ENCODE measurements around the gene ZNF423.

The ZNF423 gene

DNA sequence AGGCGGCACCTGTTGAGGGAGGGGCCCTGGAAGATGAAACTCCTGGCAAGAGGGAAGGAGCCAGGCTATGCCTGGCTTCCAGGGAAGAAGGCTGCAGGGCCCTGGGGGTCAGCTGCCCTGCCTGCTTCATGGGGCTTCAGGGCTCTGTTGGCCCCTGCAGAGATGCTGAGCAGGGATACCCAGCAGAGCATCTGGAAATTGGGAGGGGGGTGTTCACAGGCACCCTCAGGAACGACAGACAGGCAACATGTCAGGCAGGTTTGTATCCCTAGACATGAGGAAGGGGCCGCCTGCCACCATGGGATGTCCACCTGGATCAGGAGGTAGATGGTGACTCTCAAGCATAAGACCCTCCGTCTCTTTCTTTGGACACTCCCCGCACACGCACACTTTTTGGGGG is 13.8 kb upstream of the ZNF423 start:
- Histone ChIP-seq H3K9me3 (ENCODE audit: control insufficient read depth, low read length) (no peaks in the 10 kb centered on the region), H3K27ac (no peak overlapping the region), H3K79me2 (no peaks in the 10 kb centered on the region), H3K4me3 (ENCODE audit: low read depth, low read length) (no peak overlapping the region), H3K9ac (no peak overlapping the region), H3K36me3 (ENCODE audit: control insufficient read depth, insufficient read depth, low read length) (no peaks in the 10 kb centered on the region), H3K27me3 (ENCODE audit: control insufficient read depth, insufficient read depth, low read length) (no peaks in the 10 kb centered on the region), H3K4me2 (ENCODE audit: low read length) (no peak overlapping the region), H3K4me1 (no peaks in the 10 kb centered on the region), H2AFZ (no peak overlapping the region)
- TF ChIP-seq, protein P1, sequence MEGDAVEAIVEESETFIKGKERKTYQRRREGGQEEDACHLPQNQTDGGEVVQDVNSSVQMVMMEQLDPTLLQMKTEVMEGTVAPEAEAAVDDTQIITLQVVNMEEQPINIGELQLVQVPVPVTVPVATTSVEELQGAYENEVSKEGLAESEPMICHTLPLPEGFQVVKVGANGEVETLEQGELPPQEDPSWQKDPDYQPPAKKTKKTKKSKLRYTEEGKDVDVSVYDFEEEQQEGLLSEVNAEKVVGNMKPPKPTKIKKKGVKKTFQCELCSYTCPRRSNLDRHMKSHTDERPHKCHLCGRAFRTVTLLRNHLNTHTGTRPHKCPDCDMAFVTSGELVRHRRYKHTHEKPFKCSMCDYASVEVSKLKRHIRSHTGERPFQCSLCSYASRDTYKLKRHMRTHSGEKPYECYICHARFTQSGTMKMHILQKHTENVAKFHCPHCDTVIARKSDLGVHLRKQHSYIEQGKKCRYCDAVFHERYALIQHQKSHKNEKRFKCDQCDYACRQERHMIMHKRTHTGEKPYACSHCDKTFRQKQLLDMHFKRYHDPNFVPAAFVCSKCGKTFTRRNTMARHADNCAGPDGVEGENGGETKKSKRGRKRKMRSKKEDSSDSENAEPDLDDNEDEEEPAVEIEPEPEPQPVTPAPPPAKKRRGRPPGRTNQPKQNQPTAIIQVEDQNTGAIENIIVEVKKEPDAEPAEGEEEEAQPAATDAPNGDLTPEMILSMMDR (IDR thresholded peaks at IDR 0.05) = no peak

DNA sequence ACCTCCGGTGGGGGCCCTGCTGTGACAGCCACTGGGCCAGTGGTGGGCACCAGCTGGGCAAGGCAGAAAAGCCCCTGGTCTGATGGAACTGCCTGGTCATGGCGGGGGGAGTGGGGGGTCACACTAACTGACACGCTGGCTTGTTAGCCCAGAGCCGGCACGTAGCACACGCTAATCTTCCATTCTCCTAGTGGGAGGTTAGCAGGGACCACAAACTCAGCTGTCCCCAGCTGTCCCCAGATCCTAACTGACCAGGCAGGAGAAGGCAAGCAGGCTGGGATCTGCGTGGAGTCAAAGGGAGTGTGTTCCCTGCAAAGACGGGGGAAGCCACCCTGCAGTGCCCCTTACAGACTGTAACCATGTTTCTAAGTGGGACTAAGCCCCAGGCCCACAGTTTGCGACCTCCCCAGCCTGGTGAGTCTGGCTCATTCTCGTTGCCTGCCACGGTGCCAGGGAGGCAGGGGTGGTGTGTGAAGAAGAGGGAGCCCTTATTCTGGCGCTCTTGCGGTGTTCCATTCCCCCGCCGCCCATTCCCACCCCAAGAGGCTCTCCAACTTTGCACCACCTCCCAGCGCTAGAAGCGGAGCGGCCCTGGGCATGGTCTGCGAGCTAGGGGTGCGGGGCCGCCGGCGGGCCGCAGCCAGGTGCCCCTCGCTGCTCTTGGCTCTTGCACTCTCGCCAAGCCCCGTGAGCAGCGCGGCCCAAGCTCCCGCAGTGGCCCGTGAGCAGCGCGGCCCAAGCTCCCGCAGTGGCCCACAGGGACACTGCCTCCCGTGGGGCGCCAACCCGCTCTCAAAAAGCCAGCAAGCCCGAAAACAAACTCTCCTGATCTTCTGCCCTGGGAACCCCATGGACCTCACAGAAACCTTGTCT is 12.1 kb upstream of the ZNF423 start:
- no peaks in the 10 kb centered on the region for H3K9me3 ChIP-seq (ENCODE audit: control insufficient read depth, low read length)
- H2AFZ ChIP-seq = no peak overlapping the region
- no peaks in the 10 kb centered on the region for H3K4me1 ChIP-seq
- no peak overlapping the region for H3K4me2 ChIP-seq (ENCODE audit: low read length)
- H3K27me3 ChIP-seq (ENCODE audit: control insufficient read depth, insufficient read depth, low read length) = no peaks in the 10 kb centered on the region
- H3K4me3 ChIP-seq (ENCODE audit: low read depth, low read length) = no peak overlapping the region
- H3K27ac ChIP-seq = no peak overlapping the region
- H3K36me3 ChIP-seq (ENCODE audit: control insufficient read depth, insufficient read depth, low read length) = no peaks in the 10 kb centered on the region
- TF ChIP-seq, protein P1 (IDR thresholded peaks at IDR 0.05) = no peak
- H3K9ac ChIP-seq = no peak overlapping the region
- H3K79me2 ChIP-seq = no peaks in the 10 kb centered on the region

DNA sequence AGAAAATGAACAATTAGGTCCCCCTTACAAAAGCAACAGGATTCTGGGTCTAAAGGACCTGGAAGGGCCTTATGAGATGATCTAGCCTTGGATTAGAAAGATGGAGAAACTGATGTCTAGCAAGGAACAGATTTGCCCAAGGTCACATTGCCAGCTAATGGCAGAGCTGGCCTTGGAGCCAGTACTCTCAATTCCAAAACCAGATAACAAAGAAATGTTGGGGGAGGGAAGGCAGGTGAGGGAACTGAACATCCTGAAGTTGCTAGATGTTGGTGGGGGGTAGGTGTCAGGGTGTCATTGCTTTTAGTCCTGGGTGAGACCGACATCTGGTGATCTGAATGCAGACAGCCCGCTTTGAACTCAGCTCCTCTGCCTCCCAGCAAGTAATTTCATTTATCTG is 11.3 kb upstream of the ZNF423 start:
- no peak overlapping the region for H3K27ac ChIP-seq
- no peaks in the 10 kb centered on the region for H3K27me3 ChIP-seq (ENCODE audit: control insufficient read depth, insufficient read depth, low read length)
- no peak overlapping the region for H3K4me2 ChIP-seq (ENCODE audit: low read length)
- H3K9ac ChIP-seq = no peak overlapping the region
- H2AFZ ChIP-seq = no peak overlapping the region
- no peaks in the 10 kb centered on the region for H3K9me3 ChIP-seq (ENCODE audit: control insufficient read depth, low read length)
- no peak overlapping the region for H3K4me3 ChIP-seq (ENCODE audit: low read depth, low read length)
- H3K79me2 ChIP-seq = no peaks in the 10 kb centered on the region
- TF ChIP-seq, protein P1 (IDR thresholded peaks at IDR 0.05) = no peak
- H3K4me1 ChIP-seq = no peaks in the 10 kb centered on the region
- no peaks in the 10 kb centered on the region for H3K36me3 ChIP-seq (ENCODE audit: control insufficient read depth, insufficient read depth, low read length)

DNA sequence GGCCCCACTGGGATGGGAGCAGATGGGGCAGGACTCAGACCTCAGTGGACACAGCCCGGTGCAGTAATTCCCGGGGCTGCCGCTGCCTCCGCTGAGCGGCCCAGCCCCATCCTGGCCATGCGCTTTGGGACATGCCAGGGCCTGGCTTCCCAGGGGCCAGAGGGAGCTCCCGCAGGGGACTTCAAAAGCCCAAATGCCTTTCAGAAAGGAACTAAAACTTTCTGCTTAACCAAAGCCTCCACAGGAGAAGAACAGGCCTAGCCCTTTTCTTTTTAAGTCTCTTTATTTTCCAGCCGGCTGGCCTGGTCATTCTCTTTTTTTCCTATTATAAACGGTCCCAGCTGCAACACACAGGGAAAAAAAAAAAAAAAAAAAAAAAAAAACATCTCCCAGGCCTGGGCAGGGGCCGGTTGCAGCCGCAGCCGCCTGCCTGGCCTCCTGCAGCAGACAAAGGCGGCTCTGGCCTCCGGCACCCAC is 10.7 kb upstream of the ZNF423 start:
- Histone ChIP-seq H3K4me2 (ENCODE audit: low read length) (no peak overlapping the region), H2AFZ (no peak overlapping the region), H3K4me3 (ENCODE audit: low read depth, low read length) (no peak overlapping the region), H3K27me3 (ENCODE audit: control insufficient read depth, insufficient read depth, low read length) (no peaks in the 10 kb centered on the region), H3K9me3 (ENCODE audit: control insufficient read depth, low read length) (no peaks in the 10 kb centered on the region), H3K9ac (no peak overlapping the region), H3K36me3 (ENCODE audit: control insufficient read depth, insufficient read depth, low read length) (no peaks in the 10 kb centered on the region), H3K4me1 (no peaks in the 10 kb centered on the region), H3K27ac (no peak overlapping the region), H3K79me2 (no peaks in the 10 kb centered on the region)
- TF ChIP-seq, protein P1 (IDR thresholded peaks at IDR 0.05) = no peak

DNA sequence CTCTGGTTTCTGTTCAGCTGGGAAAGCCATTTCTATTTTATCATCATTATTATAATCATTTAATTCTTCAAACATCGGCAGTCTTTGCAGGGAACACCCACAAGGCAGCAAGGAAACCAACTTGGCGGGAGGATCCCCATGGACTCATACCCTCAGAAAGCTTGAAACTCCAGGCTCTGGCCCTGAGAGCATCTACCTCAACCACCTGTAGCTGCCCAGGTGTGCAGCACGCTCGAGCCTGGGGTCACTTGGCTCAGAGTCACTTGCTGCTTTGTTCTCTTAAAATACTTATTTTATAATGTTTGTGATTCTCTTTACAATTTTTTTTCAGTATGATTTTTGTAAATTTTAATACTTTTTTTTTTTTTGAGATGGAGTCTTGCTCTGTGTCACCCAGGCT is 6.8 kb upstream of the ZNF423 start:
- peaks cover 3% of the 10 kb centered on the region for H3K4me1 ChIP-seq
- no peaks in the 10 kb centered on the region for H3K79me2 ChIP-seq
- H3K27me3 ChIP-seq (ENCODE audit: control insufficient read depth, insufficient read depth, low read length) = no peaks in the 10 kb centered on the region
- H2AFZ ChIP-seq = no peak overlapping the region
- no peaks in the 10 kb centered on the region for H3K9me3 ChIP-seq (ENCODE audit: control insufficient read depth, low read length)
- H3K36me3 ChIP-seq (ENCODE audit: control insufficient read depth, insufficient read depth, low read length) = no peaks in the 10 kb centered on the region
- H3K4me2 ChIP-seq (ENCODE audit: low read length) = no peak overlapping the region
- TF ChIP-seq, protein P1 (IDR thresholded peaks at IDR 0.05) = no peak
- H3K27ac ChIP-seq = no peak overlapping the region
- no peak overlapping the region for H3K4me3 ChIP-seq (ENCODE audit: low read depth, low read length)
- no peak overlapping the region for H3K9ac ChIP-seq
